Muscle layer of colon (tissue), 2 donors: Measurements from ENCODE around the gene VAT1L.
"Not testable (repeated sequence)": the region's sequence is repeated elsewhere in the genome, so short reads cannot be mapped to it uniquely, and the experiment has no call there.

Source experiments
- H3K27ac ChIP-seq: one replicate; pipeline ENCODE4 v1.7.0; 2013; ENCODE audit warnings: low read depth, mild to moderate bottlenecking, low read length, moderate library complexity
- H3K27me3 ChIP-seq, 2 donors: one replicate each; pipeline ENCODE4 v1.7.0; 2013; ENCODE audit warnings: low read length in 2 of 2, mild to moderate bottlenecking in 2 of 2; ENCODE audit not compliant: insufficient read depth in 2 of 2, control insufficient read depth in 1 of 2
- H3K36me3 ChIP-seq: one replicate; pipeline ENCODE4 v1.7.0; 2013; ENCODE audit warnings: mild to moderate bottlenecking, low read length; ENCODE audit not compliant: insufficient read depth
- H3K4me1 ChIP-seq: one replicate; pipeline ENCODE4 v1.7.0; 2013; ENCODE audit warnings: mild to moderate bottlenecking, low read length; ENCODE audit not compliant: insufficient read depth
- H3K4me3 ChIP-seq, 2 donors: one replicate each; pipeline ENCODE4 v1.7.0; 2013; ENCODE audit warnings: low read length in 2 of 2, low read depth in 1 of 2, mild to moderate bottlenecking in 1 of 2, moderate library complexity in 1 of 2
- H3K9ac ChIP-seq: one replicate; pipeline ENCODE4 v1.7.0; 2013; ENCODE audit warnings: low read length
- H3K9me3 ChIP-seq: one replicate; pipeline ENCODE4 v1.7.0; 2013; ENCODE audit warnings: mild to moderate bottlenecking, low read length
- donor health status: abdominal sarcoma.
- donor health status: Adenocarcinoma of cecum.

VAT1L gene

DNA sequence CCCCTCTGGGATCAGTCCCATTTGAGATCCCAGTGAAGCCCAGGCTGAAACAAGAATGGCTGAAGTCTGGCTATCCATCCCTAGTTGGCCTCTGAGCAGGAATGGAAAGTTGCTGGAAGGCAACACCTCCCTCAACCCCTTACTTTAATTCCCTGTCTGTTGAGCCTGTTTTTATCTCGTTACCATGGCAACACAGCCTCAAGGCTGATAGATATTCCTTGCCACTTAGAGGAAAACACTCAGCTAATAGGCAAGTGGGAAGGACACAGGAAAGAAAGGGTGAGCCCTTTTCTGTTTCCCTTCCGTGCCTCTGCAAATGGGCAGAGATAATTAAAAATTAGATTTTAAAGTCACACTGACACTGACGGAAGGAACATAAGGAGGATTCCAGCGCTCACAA, 158.5 kb downstream of the VAT1L start:
- Histone ChIP-seq H3K27ac (no peak overlapping the region), H3K4me3 (no peak overlapping the region), H3K36me3 (no peaks in the 10 kb centered on the region), H3K4me1 (no peaks in the 10 kb centered on the region), H3K27me3 (no peaks in the 10 kb centered on the region), H3K9ac (no peak overlapping the region), H3K9me3 (no peaks in the 10 kb centered on the region)

DNA sequence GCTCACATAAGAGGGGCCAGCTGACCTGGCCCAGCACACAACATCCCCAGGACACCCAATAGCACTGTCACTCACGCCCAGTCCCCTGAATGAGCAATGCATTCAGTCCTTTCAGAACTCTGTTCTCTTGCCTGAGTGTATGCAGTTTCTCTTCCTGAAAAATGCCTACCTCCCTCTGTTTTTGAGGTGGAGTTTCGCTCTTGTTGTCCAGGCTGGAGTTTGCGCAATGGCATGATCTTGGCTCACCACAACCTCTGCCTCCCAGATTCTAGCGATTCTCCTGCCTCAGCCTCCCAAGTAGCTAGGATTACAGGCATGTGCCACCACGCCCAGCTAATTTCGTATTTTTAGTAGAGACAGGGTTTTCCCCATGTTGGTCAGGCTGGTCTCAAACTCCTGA, 159.2 kb downstream of the VAT1L start:
- not testable (repeated sequence) for H3K36me3 ChIP-seq, H3K4me1 ChIP-seq, H3K27ac ChIP-seq, H3K9me3 ChIP-seq, H3K9ac ChIP-seq, H3K27me3 ChIP-seq, H3K4me3 ChIP-seq

DNA sequence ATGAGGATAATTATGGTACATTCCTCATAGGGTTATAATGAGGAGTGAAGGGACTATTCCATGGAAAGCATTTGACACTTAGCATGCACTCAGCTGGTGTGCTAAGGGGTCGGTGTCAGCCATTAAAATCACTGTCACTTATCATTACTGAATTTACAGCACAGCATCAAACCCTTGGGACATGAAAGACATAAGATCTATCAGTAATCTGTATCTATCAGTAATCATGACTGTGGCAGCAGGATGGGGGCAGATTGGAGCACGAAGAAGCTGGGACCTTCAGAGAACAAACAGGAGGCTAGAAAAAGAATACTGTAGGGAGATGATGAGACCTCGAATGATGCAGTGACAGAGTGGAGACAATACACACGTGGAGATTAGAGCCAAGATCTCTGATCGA, 160.5 kb downstream of the VAT1L start:
- Histone ChIP-seq H3K27ac (no peak overlapping the region), H3K4me3 (no peak overlapping the region), H3K36me3 (no peaks in the 10 kb centered on the region), H3K27me3 (no peaks in the 10 kb centered on the region), H3K9ac (no peak overlapping the region), H3K9me3 (no peaks in the 10 kb centered on the region), H3K4me1 (no peaks in the 10 kb centered on the region)

DNA sequence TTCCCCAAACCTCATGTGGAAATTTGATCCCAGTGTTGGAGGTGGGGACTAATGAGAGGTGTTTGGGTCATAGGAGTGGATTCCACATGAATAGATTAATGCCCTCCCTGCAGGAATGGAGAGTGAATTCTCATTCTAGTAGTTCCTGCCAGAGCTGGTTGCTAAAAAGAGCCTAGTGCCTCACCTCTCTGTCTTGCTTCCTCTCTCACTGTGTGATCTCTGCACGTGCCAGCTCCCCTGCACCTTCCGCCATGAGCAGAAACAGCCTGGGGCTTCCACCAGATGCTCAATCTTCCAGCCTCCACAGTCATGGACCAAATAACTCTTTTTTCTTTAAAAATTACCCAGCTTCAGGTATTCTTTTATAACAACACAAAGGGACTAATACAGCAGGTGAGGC, 161.1 kb downstream of the VAT1L start:
- Histone ChIP-seq H3K4me3 (no peak overlapping the region), H3K27ac (no peak overlapping the region), H3K4me1 (no peaks in the 10 kb centered on the region), H3K36me3 (no peaks in the 10 kb centered on the region), H3K9ac (no peak overlapping the region), H3K9me3 (no peaks in the 10 kb centered on the region), H3K27me3 (no peaks in the 10 kb centered on the region)

DNA sequence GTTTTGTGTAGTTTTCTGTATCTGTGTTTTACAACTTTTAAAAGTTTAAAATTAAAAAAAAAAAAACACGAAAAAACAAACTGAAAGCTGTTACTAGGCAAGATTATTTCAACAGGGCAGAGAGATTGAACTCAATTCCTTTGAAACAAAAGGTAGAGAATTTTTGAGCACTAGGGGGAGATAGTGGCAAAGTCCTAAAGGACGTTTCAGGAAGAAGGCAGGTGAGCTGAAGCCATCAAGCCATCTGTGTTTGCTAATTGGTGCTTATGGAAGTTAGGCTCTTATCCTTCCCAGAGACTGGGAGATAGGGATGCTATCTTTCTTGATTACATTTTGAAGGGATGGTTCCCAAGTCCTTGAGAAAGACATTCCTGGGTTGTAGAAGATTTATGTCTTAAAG, 163.4 kb downstream of the VAT1L start:
- Histone ChIP-seq H3K27me3 (no peaks in the 10 kb centered on the region), H3K9ac (no peak overlapping the region), H3K9me3 (no peaks in the 10 kb centered on the region), H3K27ac (no peak overlapping the region), H3K4me1 (no peaks in the 10 kb centered on the region), H3K36me3 (no peaks in the 10 kb centered on the region), H3K4me3 (no peak overlapping the region)

DNA sequence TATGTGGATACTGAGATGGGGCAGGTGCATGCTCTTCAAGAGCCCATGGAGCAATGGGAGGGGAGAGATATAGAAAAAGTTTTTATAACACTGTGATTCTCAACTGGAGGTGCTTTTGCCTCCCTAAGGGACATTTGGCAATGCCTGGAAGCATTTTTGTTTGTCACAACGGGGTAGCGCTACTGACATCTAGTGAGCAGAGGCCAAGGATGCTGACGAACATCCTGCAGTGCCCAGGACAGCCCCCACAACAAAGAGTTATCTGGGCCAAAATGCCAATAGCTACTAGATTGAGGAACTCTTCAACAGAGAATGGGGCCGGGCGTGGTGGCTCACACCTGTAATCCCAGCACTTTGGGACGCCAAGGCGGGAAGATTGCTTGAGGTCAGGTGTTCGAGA, 166.8 kb downstream of the VAT1L start:
- Histone ChIP-seq H3K27ac (no peak overlapping the region), H3K27me3 (no peaks in the 10 kb centered on the region), H3K4me3 (no peak overlapping the region), H3K9me3 (no peaks in the 10 kb centered on the region), H3K9ac (no peak overlapping the region), H3K4me1 (no peaks in the 10 kb centered on the region), H3K36me3 (no peaks in the 10 kb centered on the region)

DNA sequence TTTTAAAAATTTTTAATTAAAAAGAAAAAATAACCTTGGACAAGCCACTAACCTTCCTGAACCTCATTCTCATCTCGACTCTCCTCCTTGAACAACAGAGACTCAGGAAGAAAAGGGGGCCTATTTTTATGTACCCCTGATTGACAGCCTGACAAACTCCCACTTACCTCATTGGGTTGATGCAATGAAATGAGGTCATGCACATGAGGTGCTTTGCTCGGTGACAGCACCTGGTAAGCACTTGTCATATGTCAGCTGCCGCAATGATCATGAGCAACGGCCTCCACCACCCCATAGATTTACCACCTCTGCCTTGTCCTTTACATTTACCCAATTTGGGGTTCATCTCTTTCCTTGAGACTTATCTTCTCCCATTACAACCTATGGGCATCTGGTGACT, 167.9 kb downstream of the VAT1L start:
- Histone ChIP-seq H3K27ac (no peak overlapping the region), H3K4me3 (no peak overlapping the region), H3K36me3 (no peaks in the 10 kb centered on the region), H3K9ac (no peak overlapping the region), H3K4me1 (no peaks in the 10 kb centered on the region), H3K9me3 (no peaks in the 10 kb centered on the region), H3K27me3 (no peaks in the 10 kb centered on the region)

DNA sequence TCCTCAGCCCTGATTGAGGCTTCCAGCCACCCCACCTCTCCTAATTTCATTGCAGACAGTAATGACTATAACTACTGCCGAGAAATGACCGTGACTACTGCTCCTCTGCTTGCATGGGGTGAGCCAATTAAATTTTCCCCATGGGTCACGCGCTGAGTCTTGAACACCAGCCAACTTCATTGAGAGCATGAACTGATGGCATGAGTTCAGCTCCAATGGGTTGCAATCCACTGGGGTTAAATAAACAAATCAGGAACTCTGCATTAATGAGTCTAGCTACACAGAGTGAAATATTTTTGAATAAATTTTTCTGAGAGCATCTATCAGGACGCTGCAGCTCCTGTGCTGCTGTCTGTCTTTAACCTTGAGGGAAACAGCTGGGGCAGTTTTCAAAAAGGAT, 172.4 kb downstream of the VAT1L start:
- H3K27ac ChIP-seq: no peak overlapping the region
- H3K4me3 ChIP-seq: no peak overlapping the region
- no peaks in the 10 kb centered on the region for H3K36me3 ChIP-seq
- no peaks in the 10 kb centered on the region for H3K4me1 ChIP-seq
- no peaks in the 10 kb centered on the region for H3K9me3 ChIP-seq
- no peaks in the 10 kb centered on the region for H3K27me3 ChIP-seq
- no peak overlapping the region for H3K9ac ChIP-seq

DNA sequence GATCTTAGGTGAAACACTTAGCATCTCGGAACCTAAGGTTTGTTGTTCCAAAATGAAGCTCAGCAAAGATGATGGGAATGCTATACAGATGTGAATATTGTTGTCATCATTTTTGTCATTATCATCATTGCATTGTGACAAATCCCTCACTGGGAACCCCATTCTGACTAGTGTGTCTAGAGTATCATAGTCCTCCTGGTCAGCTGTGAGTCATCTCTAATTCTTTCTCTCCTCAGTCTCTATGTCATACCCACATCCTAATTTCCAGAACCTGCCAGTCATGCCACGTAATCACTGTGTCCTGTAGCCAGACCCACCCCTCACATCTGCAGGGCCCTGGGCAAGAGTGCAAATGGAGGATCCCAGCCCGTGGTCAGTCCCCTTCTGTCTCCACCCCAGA, 173.4 kb downstream of the VAT1L start:
- H3K4me3 ChIP-seq: no peak overlapping the region
- H3K36me3 ChIP-seq: no peaks in the 10 kb centered on the region
- no peaks in the 10 kb centered on the region for H3K27me3 ChIP-seq
- no peak overlapping the region for H3K9ac ChIP-seq
- H3K9me3 ChIP-seq: no peaks in the 10 kb centered on the region
- H3K4me1 ChIP-seq: no peaks in the 10 kb centered on the region
- H3K27ac ChIP-seq: no peak overlapping the region

DNA sequence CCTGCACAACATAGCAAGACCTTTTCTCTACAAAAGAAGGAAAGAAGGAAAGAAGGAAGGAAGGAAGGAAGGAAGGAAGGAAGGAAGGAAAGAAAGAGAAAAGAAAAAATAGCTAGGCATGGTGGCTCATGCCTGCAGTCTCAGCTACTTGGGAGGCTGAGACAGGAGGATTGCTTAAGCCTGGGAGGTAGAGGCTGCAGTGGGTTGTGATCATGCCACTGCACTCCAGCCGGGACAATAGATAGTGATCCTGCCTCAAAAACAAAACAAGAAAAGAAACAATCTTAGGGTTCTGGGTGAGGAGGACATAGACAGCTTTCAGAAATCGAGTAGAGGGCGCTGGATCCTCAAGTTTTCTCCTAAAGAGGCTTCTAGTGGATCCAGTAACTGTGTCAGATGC, 174.3 kb downstream of the VAT1L start:
- H3K36me3 ChIP-seq: no peaks in the 10 kb centered on the region
- no peak overlapping the region for H3K4me3 ChIP-seq
- no peak overlapping the region for H3K27ac ChIP-seq
- no peaks in the 10 kb centered on the region for H3K27me3 ChIP-seq
- H3K9ac ChIP-seq: no peak overlapping the region
- no peaks in the 10 kb centered on the region for H3K4me1 ChIP-seq
- no peaks in the 10 kb centered on the region for H3K9me3 ChIP-seq

DNA sequence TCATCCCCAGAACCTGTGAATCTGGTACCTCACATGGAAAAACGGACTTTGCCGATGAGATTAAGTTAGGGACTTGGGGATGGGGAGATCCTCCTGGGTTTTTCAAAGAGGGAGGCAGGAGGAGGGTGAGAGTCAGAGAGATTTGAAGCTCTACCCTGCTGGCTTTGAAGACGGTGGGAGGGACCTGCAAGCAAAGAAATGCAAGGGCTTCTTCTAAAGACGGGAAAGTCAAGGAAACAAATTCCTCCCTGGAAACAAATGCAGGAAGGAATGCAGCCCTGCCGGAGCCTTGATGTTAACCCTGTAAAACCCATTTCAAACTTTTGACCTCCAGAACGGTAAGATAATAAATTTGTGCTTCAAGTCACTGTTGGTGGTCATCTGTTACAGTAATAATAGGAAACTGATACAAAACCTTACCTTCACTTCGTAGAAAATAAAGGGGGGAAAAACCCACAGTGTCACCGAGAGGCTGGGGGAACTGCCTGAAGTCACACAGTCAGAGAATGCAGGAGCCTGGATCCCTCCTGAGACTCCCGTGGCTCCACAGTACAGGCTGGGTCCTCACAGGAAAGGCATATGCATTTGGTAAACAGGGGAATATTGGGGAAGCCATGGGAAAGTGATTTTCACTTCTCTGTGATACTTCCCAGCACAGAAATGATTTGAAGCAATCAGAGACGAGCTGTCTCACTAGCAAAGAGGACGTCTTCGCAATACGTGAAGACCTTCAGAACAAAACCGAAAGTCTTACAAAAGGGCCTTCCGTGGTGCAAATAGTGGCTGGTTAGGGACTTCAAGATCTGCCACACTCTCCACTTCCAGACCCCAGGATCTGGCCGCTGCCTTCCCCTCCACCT, 175.1 kb downstream of the VAT1L start:
- Histone ChIP-seq H3K9me3 (no peaks in the 10 kb centered on the region), H3K27ac (no peak overlapping the region), H3K27me3 (no peaks in the 10 kb centered on the region), H3K4me3 (no peak overlapping the region), H3K4me1 (no peaks in the 10 kb centered on the region), H3K9ac (no peak overlapping the region), H3K36me3 (no peaks in the 10 kb centered on the region)

DNA sequence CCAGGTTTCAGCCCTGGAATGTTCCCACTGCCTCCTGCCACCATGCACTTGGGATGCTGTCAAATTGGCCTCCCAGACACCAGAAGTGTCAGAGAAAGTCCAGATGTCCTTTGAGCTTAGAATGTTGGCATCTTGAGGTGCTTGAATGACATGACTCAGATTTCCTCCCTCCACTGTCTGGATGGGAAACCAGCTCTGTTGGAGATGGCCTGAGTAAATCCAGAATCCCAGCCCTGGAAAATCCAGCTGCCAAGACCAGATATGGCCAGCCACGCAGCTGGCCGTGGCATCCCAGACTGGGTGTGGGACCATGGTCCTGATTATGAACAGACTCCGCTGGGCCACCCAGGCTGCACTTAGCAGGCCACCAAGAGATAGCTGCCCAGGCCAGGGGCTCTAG, 177.0 kb downstream of the VAT1L start:
- Histone ChIP-seq H3K36me3 (no peaks in the 10 kb centered on the region), H3K9ac (no peak overlapping the region), H3K27me3 (no peaks in the 10 kb centered on the region), H3K27ac (no peak overlapping the region), H3K4me1 (no peaks in the 10 kb centered on the region), H3K4me3 (no peak overlapping the region), H3K9me3 (no peaks in the 10 kb centered on the region)
